GM18498 (cell line): Measurements from ENCODE around the gene MYO5B.

Experiments used
- ATAC-seq: cut with Tn5 transposase; IDR thresholded peaks from one replicate; pipeline ENCODE4 v1.9.1; 2021; ENCODE audit warnings: mild to moderate bottlenecking, moderate library complexity; ENCODE audit not compliant: unreplicated experiment

Gene MYO5B

GRCh38 chr18:49933530-49934128 is 261.3 kb downstream of the MYO5B start:
- ATAC-seq = no peak

GRCh38 chr18:49931760-49932159 is 263.2 kb downstream of the MYO5B start:
- no peak for ATAC-seq

DNA sequence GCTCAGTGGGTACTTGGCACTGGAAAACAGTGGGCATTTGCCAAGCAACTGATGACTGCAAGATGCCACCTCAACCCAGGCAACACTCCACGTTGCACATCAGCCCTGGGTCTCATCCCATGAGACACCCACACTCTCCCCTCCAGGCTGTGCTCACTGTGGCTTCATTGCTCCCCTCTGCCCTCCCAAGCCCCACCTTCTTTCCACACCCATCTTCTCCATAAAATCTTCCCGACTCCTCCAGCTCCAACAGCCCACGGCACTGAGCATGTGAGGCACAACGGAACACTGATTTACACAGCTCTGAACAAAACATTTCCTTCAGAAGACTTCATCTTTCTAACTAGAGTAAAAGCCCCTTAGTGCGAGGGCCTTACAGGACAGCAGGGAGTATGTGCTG is 263.8 kb downstream of the MYO5B start:
- ATAC-seq = no peak

- no peak for ATAC-seq
Observed at GRCh38 chr18:49926106-49926745, 268.7 kb downstream of the MYO5B start.

GRCh38 chr18:49924293-49924983 is 270.5 kb downstream of the MYO5B start:
- no peak for ATAC-seq

DNA sequence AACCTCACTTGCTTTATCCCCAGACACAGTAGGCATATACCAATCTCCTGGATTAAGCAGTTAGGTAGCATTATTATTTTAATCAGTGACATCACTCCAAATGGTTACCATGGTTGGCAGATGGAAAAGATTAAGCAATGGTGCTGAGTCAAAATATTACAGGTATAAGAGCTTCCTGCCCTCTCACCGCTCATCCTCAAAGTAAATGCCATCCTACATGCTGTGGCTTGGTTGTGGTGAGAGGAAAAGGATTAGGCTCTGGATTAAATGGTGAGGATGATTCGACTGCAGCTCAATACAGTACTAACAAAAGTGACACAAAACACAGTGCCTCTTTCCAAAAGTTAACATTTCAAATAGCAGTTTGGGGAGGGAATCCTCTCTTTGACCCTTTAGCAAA is 272.7 kb downstream of the MYO5B start:
- no peak for ATAC-seq

DNA sequence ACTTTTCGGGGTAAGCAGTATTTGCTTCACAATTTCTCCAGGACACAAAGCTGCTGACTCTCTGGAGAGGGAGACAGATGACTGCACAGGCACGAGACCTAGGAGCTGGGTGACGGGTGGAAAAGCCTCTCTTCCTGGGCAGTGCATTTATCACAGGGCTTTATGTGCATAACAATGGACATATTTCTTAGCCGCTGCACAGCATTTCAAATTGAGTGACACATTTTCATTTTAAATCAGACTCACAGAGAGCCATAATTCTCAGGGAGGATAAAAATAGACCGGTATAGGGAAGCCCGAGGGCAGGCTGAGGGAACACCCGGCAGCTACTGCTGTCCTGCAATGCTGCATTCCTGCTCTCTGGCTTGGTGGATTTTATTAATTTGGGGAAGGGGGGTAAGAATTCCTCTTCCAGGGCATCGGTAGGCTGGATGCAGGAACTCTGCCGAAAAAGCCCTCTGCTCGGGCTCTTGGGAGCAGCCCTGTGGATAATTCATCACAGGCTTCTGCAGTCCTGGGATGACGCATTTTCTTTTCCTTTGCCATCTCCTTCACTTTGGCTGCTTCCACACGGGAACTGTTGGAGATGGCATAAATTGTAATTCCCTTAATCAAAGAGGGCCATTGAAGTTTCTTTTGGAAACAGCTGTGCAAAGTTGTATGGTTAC is 273.5 kb downstream of the MYO5B start:
- ATAC-seq = no peak

- no peak for ATAC-seq
Observed at GRCh38 chr18:49920731-49921130, 274.2 kb downstream of the MYO5B start.

- no peak for ATAC-seq
Observed at GRCh38 chr18:49917742-49918141, 277.2 kb downstream of the MYO5B start.

- ATAC-seq = no peak
Observed at GRCh38 chr18:49915352-49915751, 279.6 kb downstream of the MYO5B start.

- no peak for ATAC-seq
Observed at GRCh38 chr18:49913221-49913620, 281.7 kb downstream of the MYO5B start.

DNA sequence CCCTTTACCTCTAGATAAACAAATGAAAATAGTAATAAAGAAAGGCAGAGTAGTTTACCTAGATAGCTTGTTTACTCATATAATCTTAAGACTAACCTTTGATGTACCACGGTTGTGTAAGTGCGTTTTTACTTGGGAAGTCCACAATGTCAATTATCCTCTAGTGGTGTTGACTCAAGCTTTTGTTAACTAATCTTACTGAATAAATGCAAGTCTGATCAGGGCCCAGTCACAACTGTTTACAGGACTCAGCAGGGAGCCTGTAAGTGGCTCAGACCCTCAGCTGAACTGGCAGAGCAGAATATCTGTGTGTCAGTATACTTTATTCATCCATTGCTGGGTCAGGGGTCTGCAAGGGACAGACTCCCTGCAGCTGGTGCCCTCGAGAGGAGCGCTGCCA is 283.5 kb downstream of the MYO5B start:
- no peak for ATAC-seq

DNA sequence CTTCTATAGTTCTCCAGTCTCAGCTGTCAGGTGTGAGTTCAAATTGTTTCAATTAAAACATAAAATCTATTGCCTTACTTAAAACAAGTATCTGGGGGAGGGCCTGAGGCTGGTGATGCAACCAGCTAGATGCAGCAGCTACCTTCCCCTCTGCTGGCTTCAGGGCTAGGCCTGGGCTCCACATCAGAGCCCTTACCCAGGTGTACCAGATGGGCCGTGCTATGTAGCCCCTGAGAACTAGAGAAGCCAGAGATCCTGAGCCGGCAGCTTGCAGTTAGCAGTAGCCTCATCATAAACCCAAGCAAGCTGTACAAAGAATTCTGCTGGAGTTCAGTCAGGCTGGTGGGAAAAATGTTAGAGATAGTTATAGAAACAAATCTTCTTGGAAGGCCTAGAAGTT is 284.0 kb downstream of the MYO5B start:
- no peak for ATAC-seq

DNA sequence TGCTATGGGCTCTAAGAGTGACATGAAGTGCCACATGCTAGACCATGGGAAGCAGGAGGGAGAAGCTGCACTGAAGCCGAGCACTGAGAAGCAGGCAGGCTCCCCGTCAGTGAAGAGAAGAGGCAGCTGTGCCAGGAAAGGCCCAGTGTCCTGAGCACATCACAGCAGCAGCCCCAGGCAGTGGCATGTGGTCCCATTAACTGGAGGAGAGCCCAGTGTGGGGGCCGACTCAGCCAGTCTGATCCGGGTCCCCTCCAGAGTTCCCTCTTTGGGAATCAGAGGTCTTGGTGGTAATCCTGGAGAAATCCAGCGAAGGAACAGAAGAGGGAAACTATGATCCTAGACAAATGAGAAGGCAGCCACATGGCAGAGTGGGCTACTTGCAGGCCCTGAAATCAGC is 284.9 kb downstream of the MYO5B start:
- no peak for ATAC-seq

DNA sequence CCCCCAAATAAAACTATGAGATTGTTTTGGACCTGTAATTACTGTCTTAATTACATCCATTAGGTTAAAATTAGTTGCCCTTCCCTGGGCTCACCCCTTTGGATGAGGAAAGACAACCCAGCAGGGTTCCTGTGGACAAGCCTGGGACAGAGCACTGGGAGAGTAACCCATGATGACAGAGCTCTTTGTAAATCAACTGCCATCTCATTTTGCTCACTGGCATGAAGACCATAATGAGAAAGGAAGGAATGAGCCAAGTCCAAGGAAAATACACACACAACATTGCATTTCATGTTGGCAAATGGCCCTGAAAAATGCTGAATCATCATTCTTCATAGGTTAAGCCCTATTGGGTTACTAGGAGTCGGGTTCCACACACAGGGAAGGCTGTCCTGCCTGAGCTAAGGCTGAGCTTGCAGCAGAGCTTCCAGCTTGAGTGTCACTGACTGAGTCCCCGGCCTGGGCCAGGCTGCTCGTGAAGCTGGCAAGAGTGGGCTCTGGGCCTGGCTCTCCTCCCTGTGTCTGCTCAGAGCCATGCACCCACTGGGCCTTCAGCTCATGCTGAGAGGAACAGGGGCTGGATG is 287.5 kb downstream of the MYO5B start:
- ATAC-seq = no peak

DNA sequence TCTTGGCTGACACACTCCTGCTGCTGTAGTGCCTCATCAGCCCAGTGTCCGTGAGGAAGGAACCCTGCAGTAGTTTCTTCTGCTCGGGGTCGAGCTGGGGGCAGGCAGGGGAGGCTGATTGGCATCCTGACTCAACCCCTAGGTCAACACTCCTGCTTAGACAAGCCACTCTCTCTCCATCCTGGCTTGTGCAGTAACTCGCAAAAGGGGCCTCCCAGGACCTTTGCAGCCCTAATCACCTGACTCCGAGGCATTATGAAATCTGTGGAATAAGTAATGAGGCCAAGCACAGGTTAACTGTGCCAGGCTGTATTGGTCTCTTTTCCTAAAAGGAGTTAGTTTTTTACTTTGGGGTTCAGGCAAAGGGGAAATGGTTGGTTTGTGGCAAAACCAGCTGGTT is 289.2 kb downstream of the MYO5B start:
- no peak for ATAC-seq

GRCh38 chr18:49904871-49905555 is 289.9 kb downstream of the MYO5B start:
- no peak for ATAC-seq

DNA sequence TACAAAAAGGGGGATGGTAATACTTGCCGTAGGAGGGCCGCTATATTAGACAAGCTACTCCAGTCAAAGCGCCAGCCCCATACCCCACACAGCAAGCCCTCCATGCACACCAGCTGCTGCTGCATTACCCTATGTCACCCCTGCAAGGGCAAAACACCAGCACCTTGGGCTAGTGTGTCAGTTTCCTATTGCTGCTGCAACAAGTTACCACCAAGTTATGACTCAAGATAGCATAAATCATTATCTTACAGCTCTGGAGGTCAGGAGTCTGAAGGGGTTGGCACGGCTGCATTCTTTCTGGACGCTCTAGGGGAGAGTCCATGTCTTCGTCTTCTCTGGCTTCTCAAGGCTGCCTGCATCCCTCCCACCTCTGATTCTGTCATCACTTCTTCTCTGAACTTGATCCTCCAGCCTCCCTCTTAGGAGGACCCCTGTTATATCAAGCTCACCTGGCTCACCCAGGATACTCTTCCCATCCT is 293.0 kb downstream of the MYO5B start:
- no peak for ATAC-seq

- ATAC-seq = no peak
Observed at GRCh38 chr18:49899657-49900330, 295.2 kb downstream of the MYO5B start.

GRCh38 chr18:49898421-49898820 is 296.5 kb downstream of the MYO5B start:
- ATAC-seq = no peak
